ENCODE measurements around the gene MS4A10.

- peak; percentile 43; the same call in 1 of the 2 replicates for TF ChIP-seq CTCF (conservative IDR thresholded peaks at IDR 0.05; ENCODE audit: low read depth, low read length)
- TF ChIP-seq EZH2phosphoT487 (IDR thresholded peaks at IDR 0.05; ENCODE audit: borderline replicate concordance, low read length) = no peak
These were observed 42.1 kb upstream of the MS4A10 start for GRCh38 chr11:60743058-60743457.

Data from PC-3 (cell line).